H9 (cell line): ENCODE data around the gene VENTX. TPM values are rescaled to one million over a fixed set of nuclear protein-coding genes. Genes with fewer than 3 reads are reported as not detected.

Source experiments
- DNase-seq: peaks from one replicate; pipeline ENCODE4 v3.0.0-alpha.2; 2017
- H2AFZ ChIP-seq: one replicate; pipeline ENCODE4 v1.6.1; 2013; ENCODE audit warnings: mild to moderate bottlenecking, low read length, control low read depth, moderate library complexity
- H2AK5ac ChIP-seq: 2 replicates; pipeline ENCODE4 v1.6.1; 2013; ENCODE audit warnings: low read length, control low read depth, mixed read lengths; ENCODE audit not compliant: insufficient read length
- H2BK120ac ChIP-seq: one replicate; pipeline ENCODE4 v1.6.1; 2013; ENCODE audit warnings: low read depth, mild to moderate bottlenecking, low read length, control low read depth, inconsistent platforms; ENCODE audit not compliant: poor library complexity, severe bottlenecking
- H2BK12ac ChIP-seq: 2 replicates; pipeline ENCODE4 v1.6.1; 2013; ENCODE audit warnings: low read length, control low read depth, mixed read lengths, low read depth; ENCODE audit not compliant: insufficient read length
- H2BK15ac ChIP-seq: 2 replicates; pipeline ENCODE4 v1.6.1; 2013; ENCODE audit warnings: low read depth, low read length, control low read depth
- H2BK20ac ChIP-seq: one replicate; pipeline ENCODE4 v1.6.1; 2013; ENCODE audit warnings: low read depth, mild to moderate bottlenecking, low read length, control low read depth, inconsistent platforms; ENCODE audit not compliant: poor library complexity, severe bottlenecking
- H2BK5ac ChIP-seq: 2 replicates; pipeline ENCODE4 v1.6.1; 2013; ENCODE audit warnings: low read length, control low read depth, mixed read lengths; ENCODE audit not compliant: insufficient read length
- H3K14ac ChIP-seq: 2 replicates; pipeline ENCODE4 v1.6.1; 2013; ENCODE audit warnings: low read length, control low read depth; ENCODE audit not compliant: insufficient read depth
- H3K18ac ChIP-seq: 2 replicates; pipeline ENCODE4 v1.6.1; 2013; ENCODE audit warnings: low read depth, mild to moderate bottlenecking, mixed read lengths, low read length, control low read depth; ENCODE audit not compliant: insufficient read length
- H3K23ac ChIP-seq: 2 replicates; pipeline ENCODE4 v1.6.1; 2013; ENCODE audit warnings: low read length, control low read depth, mixed read lengths, low read depth; ENCODE audit not compliant: insufficient read length
- H3K23me2 ChIP-seq: 2 replicates; pipeline ENCODE4 v1.6.1; 2013; ENCODE audit warnings: low read depth, mild to moderate bottlenecking, mixed read lengths, low read length, control low read depth; ENCODE audit not compliant: insufficient read length, poor library complexity, severe bottlenecking
- H3K27ac ChIP-seq: 2 replicates; pipeline ENCODE4 v1.5.1; 2013; ENCODE audit warnings: low read length, control low read depth, mixed read lengths, low read depth; ENCODE audit not compliant: insufficient read length
- H3K27me3 ChIP-seq: 2 replicates; pipeline ENCODE4 v1.6.1; 2013; ENCODE audit warnings: low read length, control low read depth, inconsistent platforms; ENCODE audit not compliant: insufficient read depth
- H3K4ac ChIP-seq: 2 replicates; pipeline ENCODE4 v1.6.1; 2013; ENCODE audit warnings: low read depth, mild to moderate bottlenecking, control low read depth, inconsistent platforms, low read length, moderate library complexity
- H3K4me1 ChIP-seq: 2 replicates; pipeline ENCODE4 v1.6.1; 2013; ENCODE audit warnings: low read length, control low read depth, inconsistent platforms; ENCODE audit not compliant: insufficient read depth
- H3K4me2 ChIP-seq: 2 replicates; pipeline ENCODE4 v1.6.1; 2013; ENCODE audit warnings: low read length, control low read depth, mixed read lengths; ENCODE audit not compliant: insufficient read length, insufficient read depth
- H3K56ac ChIP-seq: 2 replicates; pipeline ENCODE4 v1.6.1; 2013; ENCODE audit warnings: low read depth, mild to moderate bottlenecking, mixed read lengths, low read length, control low read depth; ENCODE audit not compliant: insufficient read length
- H3K79me1 ChIP-seq: 2 replicates; pipeline ENCODE4 v1.6.1; 2013; ENCODE audit warnings: low read depth, mild to moderate bottlenecking, moderate library complexity, low read length, control low read depth, inconsistent platforms; ENCODE audit not compliant: insufficient read depth, poor library complexity, severe bottlenecking
- H3K79me2 ChIP-seq: 2 replicates; pipeline ENCODE4 v1.6.1; 2013; ENCODE audit warnings: low read length, control low read depth, inconsistent platforms; ENCODE audit not compliant: insufficient read depth
- H3K9ac ChIP-seq: 2 replicates; pipeline ENCODE4 v1.6.1; 2013; ENCODE audit warnings: low read length, control low read depth, mixed read lengths; ENCODE audit not compliant: insufficient read length; ENCODE audit errors: extremely low read depth
- H3K9me3 ChIP-seq: one replicate; pipeline ENCODE4 v1.6.1; 2013; ENCODE audit warnings: low read depth, low read length, inconsistent platforms; ENCODE audit not compliant: control insufficient read depth
- H3T11ph ChIP-seq: one replicate; pipeline ENCODE4 v1.6.1; 2013; ENCODE audit warnings: mild to moderate bottlenecking, low read length, control low read depth, inconsistent platforms
- H4K20me1 ChIP-seq: one replicate; pipeline ENCODE4 v1.6.1; 2013; ENCODE audit not compliant: control insufficient read depth, insufficient read length, insufficient read depth
- H4K5ac ChIP-seq: 2 replicates; pipeline ENCODE4 v1.6.1; 2013; ENCODE audit warnings: low read depth, mild to moderate bottlenecking, mixed read lengths, low read length, control low read depth; ENCODE audit not compliant: insufficient read length
- H4K8ac ChIP-seq: replicated peaks from 2 replicates; pipeline ENCODE4 v1.6.1; 2013; ENCODE audit warnings: low read length, control low read depth, mixed read lengths, low read depth; ENCODE audit not compliant: insufficient read length
- H4K91ac ChIP-seq: 2 replicates; pipeline ENCODE4 v1.6.1; 2013; ENCODE audit warnings: low read depth, mild to moderate bottlenecking, moderate library complexity, mixed read lengths, low read length, control low read depth; ENCODE audit not compliant: insufficient read length
- H3K27ac Mint-ChIP-seq, 3 experiments: 2 replicates in 2 of 3; 3 replicates in 1 of 3; pipeline ENCODE4 v1.8.0; 2020 to 2021; ENCODE audit warnings: mixed read lengths in 3 of 3, mild to moderate bottlenecking in 1 of 3, moderate library complexity in 1 of 3
- H3K27me3 Mint-ChIP-seq: 2 replicates; pipeline ENCODE4 v1.8.0; 2021; ENCODE audit warnings: low read depth, mild to moderate bottlenecking, moderate library complexity, mixed read lengths
- H3K36me3 Mint-ChIP-seq, 3 experiments: 2 replicates in 2 of 3; 3 replicates in 1 of 3; pipeline ENCODE4 v1.8.0; 2020 to 2021; ENCODE audit warnings: low read depth in 3 of 3, mixed read lengths in 3 of 3; ENCODE audit not compliant: insufficient read depth in 1 of 3
- H3K4me1 Mint-ChIP-seq, 2 experiments: 2 replicates each; pipeline ENCODE4 v1.8.0; 2020; ENCODE audit warnings: mixed read lengths in 2 of 2
- H3K4me3 Mint-ChIP-seq, 2 experiments: 2 replicates in 1 of 2; 3 replicates in 1 of 2; pipeline ENCODE4 v1.8.0; 2020 to 2021; ENCODE audit warnings: mild to moderate bottlenecking in 2 of 2, mixed read lengths in 2 of 2, moderate library complexity in 1 of 2
- H3K9me3 Mint-ChIP-seq, 2 experiments: 2 replicates in 1 of 2; 3 replicates in 1 of 2; pipeline ENCODE4 v1.8.0; 2020; ENCODE audit warnings: mild to moderate bottlenecking in 2 of 2, mixed read lengths in 2 of 2, moderate library complexity in 1 of 2
- WGBS: extraction: QIAGEN DNeasy Blood & Tissue Kit; methylation state at CpG from one replicate; pipeline ENCODE4 v1.1.7; 2013; ENCODE audit warnings: missing lambda C conversion rate, low lambda C conversion rate, mixed read lengths; ENCODE audit not compliant: insufficient read length; ENCODE audit errors: extremely low coverage; 5-methylcytosine and 5-hydroxymethylcytosine counted together
- total RNA-seq: library from RNA; stranded (reverse); gene quantifications from 2 replicates; pipeline ENCODE4 v1.2.1, GENCODE V29; 2021
- TF ChIP-seq, protein P1 (sequence below): fragments of 200-600 bp; sonication (generic); conservative IDR thresholded peaks from 3 replicates; pipeline ENCODE4 v1.8.0; 2021; ENCODE audit warnings: antibody characterized with exemption, mild to moderate bottlenecking

Gene VENTX
- total RNA-seq, 1 experiment from 2014 or later = 10.9 TPM

DNA sequence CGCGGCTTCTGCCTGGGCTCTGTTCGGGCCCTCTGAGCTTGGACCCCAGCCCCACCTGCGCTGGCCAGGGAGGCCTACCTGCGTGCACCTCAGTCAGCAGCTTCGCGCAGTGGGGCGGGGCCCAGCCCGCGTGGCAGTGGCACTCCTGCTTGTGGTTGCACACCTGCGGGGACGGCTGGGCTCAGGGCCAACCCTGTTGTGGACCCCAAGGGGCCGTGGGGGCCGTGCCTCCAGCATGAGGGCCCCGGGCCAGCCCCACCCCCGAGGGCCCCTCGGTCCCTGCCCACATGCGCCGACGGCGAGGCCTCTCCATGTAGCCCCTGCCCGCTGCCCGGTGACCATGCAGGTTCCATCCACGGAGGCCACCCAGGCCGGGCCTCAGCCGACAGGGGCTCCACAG is 31.7 kb downstream of the VENTX start:
- Mint-ChIP-seq H3K27ac (no peak overlapping the region), H3K9me3 (no peaks in the 10 kb centered on the region), H3K4me3 (no peak overlapping the region), H3K36me3 (no peaks in the 10 kb centered on the region), H3K4me1 (no peaks in the 10 kb centered on the region), H3K27me3 (peaks cover 2% of the 10 kb centered on the region)
- H3K4me2 ChIP-seq = no peak overlapping the region
- H4K20me1 ChIP-seq = no peaks in the 10 kb centered on the region
- no peak overlapping the region for H3K23ac ChIP-seq
- no peak overlapping the region for H4K91ac ChIP-seq
- no peak overlapping the region for H2AK5ac ChIP-seq
- DNase-seq = no peak
- WGBS = no CpG with 5 or more reads among the region's 26 CpGs
- H3K14ac ChIP-seq = no peak overlapping the region
- no peak overlapping the region for H2AFZ ChIP-seq
- TF ChIP-seq, protein P1, sequence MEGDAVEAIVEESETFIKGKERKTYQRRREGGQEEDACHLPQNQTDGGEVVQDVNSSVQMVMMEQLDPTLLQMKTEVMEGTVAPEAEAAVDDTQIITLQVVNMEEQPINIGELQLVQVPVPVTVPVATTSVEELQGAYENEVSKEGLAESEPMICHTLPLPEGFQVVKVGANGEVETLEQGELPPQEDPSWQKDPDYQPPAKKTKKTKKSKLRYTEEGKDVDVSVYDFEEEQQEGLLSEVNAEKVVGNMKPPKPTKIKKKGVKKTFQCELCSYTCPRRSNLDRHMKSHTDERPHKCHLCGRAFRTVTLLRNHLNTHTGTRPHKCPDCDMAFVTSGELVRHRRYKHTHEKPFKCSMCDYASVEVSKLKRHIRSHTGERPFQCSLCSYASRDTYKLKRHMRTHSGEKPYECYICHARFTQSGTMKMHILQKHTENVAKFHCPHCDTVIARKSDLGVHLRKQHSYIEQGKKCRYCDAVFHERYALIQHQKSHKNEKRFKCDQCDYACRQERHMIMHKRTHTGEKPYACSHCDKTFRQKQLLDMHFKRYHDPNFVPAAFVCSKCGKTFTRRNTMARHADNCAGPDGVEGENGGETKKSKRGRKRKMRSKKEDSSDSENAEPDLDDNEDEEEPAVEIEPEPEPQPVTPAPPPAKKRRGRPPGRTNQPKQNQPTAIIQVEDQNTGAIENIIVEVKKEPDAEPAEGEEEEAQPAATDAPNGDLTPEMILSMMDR = no peak
- H3T11ph ChIP-seq = no peak overlapping the region
- no peak overlapping the region for H2BK15ac ChIP-seq
- H3K79me1 ChIP-seq = no peaks in the 10 kb centered on the region
- H2BK120ac ChIP-seq = no peak overlapping the region
- no peaks in the 10 kb centered on the region for H3K27me3 ChIP-seq
- no peaks in the 10 kb centered on the region for H3K9me3 ChIP-seq
- no peak overlapping the region for H3K9ac ChIP-seq
- H3K4me1 ChIP-seq = no peaks in the 10 kb centered on the region
- no peak overlapping the region for H3K18ac ChIP-seq
- H3K23me2 ChIP-seq = no peaks in the 10 kb centered on the region
- no peak overlapping the region for H2BK20ac ChIP-seq
- H4K5ac ChIP-seq = no peak overlapping the region
- no peak overlapping the region for H2BK5ac ChIP-seq
- H3K4ac ChIP-seq = no peak overlapping the region
- H3K27ac ChIP-seq = no peak overlapping the region
- no peak overlapping the region for H2BK12ac ChIP-seq
- H3K56ac ChIP-seq = no peak overlapping the region
- H3K79me2 ChIP-seq = no peaks in the 10 kb centered on the region
- H4K8ac ChIP-seq = no peak overlapping the region
